ENCODE results near the gene TAF11L13.

TAF11L13 gene

DNA sequence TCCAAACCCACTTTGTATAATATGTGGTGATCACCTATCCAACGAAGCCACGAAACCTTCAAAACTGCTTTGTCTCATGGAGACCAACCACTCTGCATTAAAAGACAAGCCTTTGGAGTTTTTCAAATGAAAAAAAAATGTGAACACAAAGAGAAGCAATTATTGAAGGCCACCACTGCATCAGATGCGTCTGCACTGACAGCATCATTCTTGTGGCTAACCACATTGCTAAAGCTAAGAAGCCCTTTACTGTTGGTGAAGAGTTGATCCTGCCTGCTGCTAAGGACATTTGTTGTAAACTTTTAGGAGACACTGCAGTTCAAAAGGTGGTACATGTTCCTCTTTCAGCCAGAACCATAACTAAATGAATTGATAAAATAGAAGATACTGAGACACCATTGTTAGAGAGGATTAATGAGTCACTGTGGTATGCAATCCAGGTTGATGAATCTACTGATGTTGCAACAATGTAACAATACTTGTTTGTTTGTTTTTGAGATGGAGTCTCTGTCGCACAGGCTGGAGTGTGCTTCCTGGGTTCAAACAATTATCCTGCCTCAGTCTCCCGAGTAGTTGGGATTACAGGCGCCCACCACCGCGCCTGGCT lies 47.8 kb downstream of the TAF11L13 start:
- Mint-ChIP-seq H3K36me3 (ENCODE audit: low read depth) (no peaks in the 10 kb centered on the region), H3K4me1 (no peaks in the 10 kb centered on the region)

DNA sequence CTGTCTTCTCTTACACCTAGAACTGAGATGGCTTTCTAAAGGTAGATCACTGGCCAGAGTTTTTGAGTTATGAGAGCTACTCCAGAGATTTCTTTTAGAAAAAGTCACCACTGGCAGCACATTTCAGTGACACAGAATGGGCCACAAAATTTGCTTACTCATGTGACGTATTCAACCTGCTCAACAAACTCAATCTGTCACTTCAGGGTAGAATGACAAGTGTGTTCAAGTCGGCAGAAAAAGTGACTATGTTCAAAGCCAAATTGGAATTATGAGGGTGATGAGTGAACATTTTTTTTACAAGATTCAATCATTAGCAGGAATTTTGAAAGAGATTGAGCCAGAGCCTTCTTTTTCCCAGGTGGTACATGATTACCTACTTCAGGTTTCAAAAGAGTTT lies 48.8 kb downstream of the TAF11L13 start:
- H3K9me3 Mint-ChIP-seq = no peaks in the 10 kb centered on the region
- no peak overlapping the region for H3K27ac Mint-ChIP-seq
- no peaks in the 10 kb centered on the region for H3K27me3 Mint-ChIP-seq (ENCODE audit: low read depth, poor library complexity)
- no peak for DNase-seq
- no peak for TF ChIP-seq CTCF (IDR thresholded peaks at IDR 0.05)
- no peaks in the 10 kb centered on the region for H3K4me1 Mint-ChIP-seq
- H3K36me3 Mint-ChIP-seq (ENCODE audit: low read depth) = no peaks in the 10 kb centered on the region
- no peak overlapping the region for H3K4me3 Mint-ChIP-seq

More for the DNA sequence above, 47.8 kb downstream of the TAF11L13 start:
- no peak for DNase-seq
- no peak for TF ChIP-seq CTCF (IDR thresholded peaks at IDR 0.05)
- Mint-ChIP-seq H3K4me3 (no peak overlapping the region), H3K27me3 (ENCODE audit: low read depth, poor library complexity) (no peaks in the 10 kb centered on the region), H3K27ac (no peak overlapping the region), H3K9me3 (no peaks in the 10 kb centered on the region)
